ENCODE results near the gene OR5K2. TPM values are rescaled to one million over a fixed set of nuclear protein-coding genes. Genes with fewer than 3 reads are reported as not detected.

OR5K2 gene
- total RNA-seq, 1 donor: not detected

DNA sequence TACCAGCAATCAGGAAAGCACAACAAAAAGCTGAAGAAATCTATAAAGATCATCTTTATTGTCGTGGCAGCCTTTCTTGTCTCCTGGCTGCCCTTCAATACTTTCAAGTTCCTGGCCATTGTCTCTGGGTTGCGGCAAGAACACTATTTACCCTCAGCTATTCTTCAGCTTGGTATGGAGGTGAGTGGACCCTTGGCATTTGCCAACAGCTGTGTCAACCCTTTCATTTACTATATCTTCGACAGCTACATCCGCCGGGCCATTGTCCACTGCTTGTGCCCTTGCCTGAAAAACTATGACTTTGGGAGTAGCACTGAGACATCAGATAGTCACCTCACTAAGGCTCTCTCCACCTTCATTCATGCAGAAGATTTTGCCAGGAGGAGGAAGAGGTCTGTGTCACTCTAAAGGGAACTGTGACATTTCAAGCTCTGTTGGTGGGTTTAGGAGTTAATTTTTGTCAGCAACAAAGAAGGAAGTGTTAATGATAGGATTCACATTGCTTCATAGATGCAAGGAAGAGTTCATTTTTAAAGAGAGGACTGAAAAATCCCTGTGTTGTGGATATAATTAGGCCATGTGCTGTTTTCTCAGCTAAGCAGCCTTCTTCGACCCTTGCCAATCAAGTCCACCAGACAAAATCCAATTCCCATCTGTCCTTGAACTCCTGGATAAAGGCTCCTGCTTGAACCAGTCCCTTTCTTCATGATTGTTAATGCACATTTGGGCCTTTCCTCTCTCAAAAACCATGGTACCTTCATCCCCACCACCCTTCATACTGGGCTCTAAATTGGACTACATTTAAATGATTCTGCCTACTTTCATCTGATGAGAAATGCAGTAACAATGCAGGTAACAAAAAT, 35.5 kb downstream of the OR5K2 start:
- peak overlapping the region; percentile 4 for H3K4me3 ChIP-seq (ENCODE audit: low read length)
- no peaks in the 10 kb centered on the region for H3K27me3 ChIP-seq (ENCODE audit: insufficient read depth, low read length)
- H3K9me3 ChIP-seq (ENCODE audit: low read depth, low read length): no peaks in the 10 kb centered on the region
- H3K4me1 ChIP-seq (ENCODE audit: insufficient read depth, low read length): no peaks in the 10 kb centered on the region

GRCh38 chr3:98534168-98534567, 36.7 kb downstream of the OR5K2 start:
- no peak overlapping the region for H3K4me3 ChIP-seq (ENCODE audit: low read length)
- H3K27me3 ChIP-seq (ENCODE audit: insufficient read depth, low read length): no peaks in the 10 kb centered on the region
- no peaks in the 10 kb centered on the region for H3K9me3 ChIP-seq (ENCODE audit: low read depth, low read length)
- no peaks in the 10 kb centered on the region for H3K4me1 ChIP-seq (ENCODE audit: insufficient read depth, low read length)

DNA sequence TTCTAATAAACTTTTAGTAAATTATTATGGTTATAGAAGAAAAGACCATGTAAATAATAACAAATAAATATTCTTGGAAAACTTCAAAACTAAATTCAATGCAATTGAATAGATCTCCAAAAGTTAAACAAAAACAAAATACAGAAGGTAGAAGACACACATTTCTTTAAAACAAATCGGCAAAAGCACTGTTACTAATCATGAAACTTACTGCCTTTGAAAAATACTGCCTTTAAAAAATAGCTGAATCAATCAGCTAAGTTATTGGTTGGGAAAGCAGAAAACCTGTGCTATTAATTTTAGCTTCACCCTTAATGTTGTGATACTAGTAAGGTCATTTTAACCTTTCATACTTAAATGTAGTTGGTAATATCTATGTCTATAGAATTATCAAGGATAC, 37.3 kb downstream of the OR5K2 start:
- Histone ChIP-seq H3K4me3 (ENCODE audit: low read length) (no peak overlapping the region), H3K27me3 (ENCODE audit: insufficient read depth, low read length) (no peaks in the 10 kb centered on the region), H3K4me1 (ENCODE audit: insufficient read depth, low read length) (no peaks in the 10 kb centered on the region)

DNA sequence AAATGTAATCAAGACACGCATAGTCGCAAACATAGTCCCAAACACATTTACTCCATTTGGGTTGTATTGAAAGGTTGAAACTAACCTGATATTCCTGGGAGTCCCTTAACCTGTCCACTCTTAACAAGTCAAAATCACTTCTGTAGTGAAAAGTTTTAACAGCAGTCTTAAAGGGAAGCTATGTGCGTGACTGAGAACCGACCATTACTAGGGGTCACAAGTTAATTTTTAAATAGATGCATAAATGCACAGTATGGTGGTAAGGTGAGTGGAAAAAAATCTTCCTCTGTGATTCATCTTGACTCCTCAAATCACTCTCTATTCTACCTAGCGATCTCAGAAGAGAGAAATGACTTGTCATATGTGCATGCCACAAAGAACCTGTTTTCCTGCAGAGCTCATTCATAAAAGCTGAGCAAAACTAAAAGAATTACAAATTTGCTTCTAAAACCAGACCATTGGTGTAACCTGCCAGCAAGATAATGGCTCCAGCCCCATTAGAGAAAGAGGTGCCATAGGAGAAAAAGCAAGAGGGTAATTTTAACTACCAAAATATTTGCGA, 39.1 kb downstream of the OR5K2 start:
- Histone ChIP-seq H3K4me3 (ENCODE audit: low read length) (no peak overlapping the region), H3K4me1 (ENCODE audit: insufficient read depth, low read length) (no peaks in the 10 kb centered on the region), H3K9me3 (ENCODE audit: low read depth, low read length) (no peaks in the 10 kb centered on the region), H3K27me3 (ENCODE audit: insufficient read depth, low read length) (no peaks in the 10 kb centered on the region)

More for the DNA sequence above, 37.3 kb downstream of the OR5K2 start:
- no peaks in the 10 kb centered on the region for H3K9me3 ChIP-seq (ENCODE audit: low read depth, low read length)

DNA sequence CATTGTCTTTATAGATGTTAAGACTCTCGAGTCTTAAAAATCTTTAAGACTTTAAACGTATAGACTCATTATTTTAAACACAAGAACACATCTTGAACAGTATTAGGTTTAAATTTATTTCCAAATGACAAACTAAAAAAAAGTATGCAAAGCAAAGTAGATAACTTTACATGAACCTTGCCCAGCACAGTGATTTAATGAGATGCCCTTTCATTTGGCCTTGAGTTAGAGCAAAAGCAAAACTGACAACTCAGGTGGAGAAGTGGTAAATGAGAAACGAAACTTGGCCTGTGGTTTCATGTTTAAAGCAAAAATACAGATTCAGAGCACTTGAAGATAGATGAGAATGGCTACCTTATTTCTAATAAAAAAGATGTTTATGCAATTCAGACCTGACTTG, 42.9 kb downstream of the OR5K2 start:
- H3K9me3 ChIP-seq (ENCODE audit: low read depth, low read length): no peaks in the 10 kb centered on the region
- H3K4me1 ChIP-seq (ENCODE audit: insufficient read depth, low read length): no peaks in the 10 kb centered on the region
- no peaks in the 10 kb centered on the region for H3K27me3 ChIP-seq (ENCODE audit: insufficient read depth, low read length)
- no peak overlapping the region for H3K4me3 ChIP-seq (ENCODE audit: low read length)

- Histone ChIP-seq H3K4me1 (ENCODE audit: insufficient read depth, low read length) (no peaks in the 10 kb centered on the region), H3K27me3 (ENCODE audit: insufficient read depth, low read length) (no peaks in the 10 kb centered on the region), H3K4me3 (ENCODE audit: low read length) (no peak overlapping the region), H3K9me3 (ENCODE audit: low read depth, low read length) (no peaks in the 10 kb centered on the region)
Measured at GRCh38 chr3:98541695-98542094, 44.2 kb downstream of the OR5K2 start.

- no peaks in the 10 kb centered on the region for H3K9me3 ChIP-seq (ENCODE audit: low read depth, low read length)
- H3K27me3 ChIP-seq (ENCODE audit: insufficient read depth, low read length): no peaks in the 10 kb centered on the region
- no peaks in the 10 kb centered on the region for H3K4me1 ChIP-seq (ENCODE audit: insufficient read depth, low read length)
- H3K4me3 ChIP-seq (ENCODE audit: low read length): no peak overlapping the region
Measured at GRCh38 chr3:98542623-98543022, 45.1 kb downstream of the OR5K2 start.

DNA sequence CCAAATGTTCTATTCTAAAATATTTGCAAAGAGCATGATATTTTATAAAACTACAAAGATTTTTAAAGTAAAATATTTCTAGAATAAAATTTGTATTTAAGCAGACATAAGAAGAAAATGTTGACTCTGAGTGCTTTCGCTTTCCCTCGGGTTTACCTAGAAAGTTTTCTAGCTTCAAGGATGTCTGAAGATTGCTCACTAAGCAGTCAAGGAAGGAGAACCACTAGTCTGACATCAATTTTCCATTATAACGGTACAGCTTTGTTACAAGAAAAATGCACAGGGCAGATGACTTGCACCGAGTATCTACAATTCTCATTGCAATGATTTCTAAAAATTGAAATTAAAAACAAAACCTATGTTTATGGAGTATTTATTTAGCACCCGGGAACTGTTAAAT, 48.5 kb downstream of the OR5K2 start:
- Histone ChIP-seq H3K27me3 (ENCODE audit: insufficient read depth, low read length) (no peaks in the 10 kb centered on the region), H3K9me3 (ENCODE audit: low read depth, low read length) (no peaks in the 10 kb centered on the region), H3K4me1 (ENCODE audit: insufficient read depth, low read length) (no peaks in the 10 kb centered on the region), H3K4me3 (ENCODE audit: low read length) (no peak overlapping the region)

Other genes starting within 250 kb of the OR5K2 start
- gene OR5H6, start 233.4 kb upstream of the OR5K2 start, total RNA-seq: not detected
- gene OR5H2, start 215.2 kb upstream of the OR5K2 start, total RNA-seq: not detected
- gene OR5K4, start 143.8 kb upstream of the OR5K2 start, total RNA-seq: not detected
- gene OR5K3, start 107.0 kb upstream of the OR5K2 start, total RNA-seq: 0.10 TPM
- gene OR5K1, start 34.5 kb upstream of the OR5K2 start, total RNA-seq: not detected
- gene CLDND1, start 25.2 kb downstream of the OR5K2 start, total RNA-seq: 187 TPM
- gene GPR15, start 34.3 kb downstream of the OR5K2 start, total RNA-seq: 40.1 TPM
- gene CPOX, start 95.9 kb downstream of the OR5K2 start, total RNA-seq: 7.0 TPM